ENCODE results near the gene BCL11A. TPM values are rescaled to one million over a fixed set of nuclear protein-coding genes. Genes with fewer than 3 reads are reported as not detected.

The BCL11A gene
- polyA plus RNA-seq, 3 donors, result 8.7 to 15.6 (median 11.1) TPM

DNA sequence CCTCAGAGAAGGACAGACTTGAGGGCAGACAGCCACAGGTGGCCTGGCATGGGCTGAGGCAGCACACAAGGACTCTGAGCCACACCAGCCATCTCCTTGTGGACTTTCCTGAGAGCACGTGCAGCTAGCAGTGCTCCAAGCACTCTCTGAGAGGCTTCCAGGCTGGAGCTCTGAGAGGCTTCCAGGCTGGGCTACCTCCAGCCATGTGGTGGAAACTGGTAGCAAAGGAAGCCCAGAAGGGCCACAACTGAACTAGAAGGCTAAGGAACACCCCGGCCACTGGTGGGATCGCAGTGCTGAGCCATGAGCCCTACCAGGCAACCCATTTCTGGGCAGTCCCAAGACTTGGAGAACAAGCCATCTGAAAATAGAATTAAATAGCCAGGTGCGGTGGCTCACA lies 39.5 kb downstream of the BCL11A start:
- Histone ChIP-seq H3K36me3 (replicated peaks in 1 of 2; ENCODE audit: control insufficient read depth in 1 of 2, insufficient read depth in 2 of 2, low read length in 2 of 2) (peaks cover 0 to 7% of the 10 kb centered on the region in 2 donors), H3K9ac (ENCODE audit: insufficient read depth, low read length, poor library complexity, severe bottlenecking) (no peak overlapping the region), H2AFZ (ENCODE audit: insufficient read depth, low read depth, low read length, poor library complexity, severe bottlenecking) (no peak overlapping the region), H3K4me2 (replicated peaks; ENCODE audit: extremely low read depth, low read length, poor library complexity, severe bottlenecking) (no peak overlapping the region), H3K9me3 (replicated peaks in 1 of 2; ENCODE audit: control insufficient read depth in 1 of 2, insufficient read depth in 1 of 2, low read length in 2 of 2) (no peaks in the 10 kb centered on the region), H3K27ac (ENCODE audit: low read depth in 1 of 2, low read length in 2 of 2) (no peak overlapping the region), H3K79me2 (ENCODE audit: insufficient read depth, low read length) (peaks cover 80% of the 10 kb centered on the region), H3K27me3 (ENCODE audit: control insufficient read depth in 2 of 2, insufficient read depth in 2 of 2, low read length in 2 of 2) (no peaks in the 10 kb centered on the region), H3K4me1 (ENCODE audit: control insufficient read depth in 1 of 2, insufficient read depth in 2 of 2, low read length in 2 of 2) (peaks cover 60 to 63% of the 10 kb centered on the region in 2 donors), H3K4me3 (replicated peaks in 1 of 3; ENCODE audit: low read depth in 2 of 3, low read length in 3 of 3) (no peak overlapping the region), H4K20me1 (ENCODE audit: insufficient read depth, low read length) (no peaks in the 10 kb centered on the region)
- no peak for DNase-seq
- no peak for TF ChIP-seq CTCF (IDR thresholded peaks at IDR 0.05)
- Mint-ChIP-seq H3K4me1 (peaks cover 68% of the 10 kb centered on the region), H3K9me3 (peaks cover 0 to 3% (median 0%) of the 10 kb centered on the region in 7 donors), H3K4me3 (no peak overlapping the region), H3K36me3 (peaks cover 32 to 35% of the 10 kb centered on the region in 2 donors), H3K27me3 (ENCODE audit: low read depth in 3 of 3) (no peaks in the 10 kb centered on the region), H3K27ac (peak overlapping the region in 1 of 7 donors; percentile 64)
- intact Hi-C loops (cut with micrococcal nuclease), result no loop called here
- 95% methylated on average over 4 of the region's 4 CpGs for WGBS (ENCODE audit: insufficient coverage)

DNA sequence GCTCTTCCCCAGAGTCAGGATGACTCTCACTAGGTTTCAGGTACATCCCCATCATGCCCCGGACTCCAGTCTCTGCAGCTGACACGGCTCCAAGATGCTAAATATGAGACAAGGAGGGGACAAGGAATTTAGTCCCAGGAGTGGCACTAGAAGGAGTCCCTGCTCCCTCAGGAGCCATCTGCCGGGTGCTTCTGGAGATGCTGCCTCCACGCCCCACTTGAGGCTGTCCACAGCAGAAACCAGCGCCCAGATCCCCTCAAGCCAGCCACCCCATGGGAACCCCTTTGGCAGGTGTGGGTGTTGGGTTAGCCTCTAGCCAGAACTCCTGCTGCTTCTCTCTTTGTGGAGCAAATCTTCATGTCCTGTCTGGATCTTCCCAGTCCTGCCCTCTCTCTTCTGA lies 40.3 kb downstream of the BCL11A start:
- H3K36me3 Mint-ChIP-seq, result peaks cover 25 to 29% of the 10 kb centered on the region in 2 donors
- Histone ChIP-seq H3K27me3 (ENCODE audit: control insufficient read depth in 2 of 2, insufficient read depth in 2 of 2, low read length in 2 of 2) (no peaks in the 10 kb centered on the region), H3K79me2 (ENCODE audit: insufficient read depth, low read length) (peaks cover 80% of the 10 kb centered on the region), H3K4me3 (replicated peaks in 1 of 3; ENCODE audit: low read depth in 2 of 3, low read length in 3 of 3) (no peak overlapping the region), H3K27ac (ENCODE audit: low read depth in 1 of 2, low read length in 2 of 2) (no peak overlapping the region), H3K36me3 (replicated peaks in 1 of 2; ENCODE audit: control insufficient read depth in 1 of 2, insufficient read depth in 2 of 2, low read length in 2 of 2) (no peaks in the 10 kb centered on the region), H2AFZ (ENCODE audit: insufficient read depth, low read depth, low read length, poor library complexity, severe bottlenecking) (no peak overlapping the region), H3K4me1 (ENCODE audit: control insufficient read depth in 1 of 2, insufficient read depth in 2 of 2, low read length in 2 of 2) (peaks cover 67 to 71% of the 10 kb centered on the region in 2 donors), H4K20me1 (ENCODE audit: insufficient read depth, low read length) (no peaks in the 10 kb centered on the region), H3K9ac (ENCODE audit: insufficient read depth, low read length, poor library complexity, severe bottlenecking) (no peak overlapping the region), H3K9me3 (replicated peaks in 1 of 2; ENCODE audit: control insufficient read depth in 1 of 2, insufficient read depth in 1 of 2, low read length in 2 of 2) (no peaks in the 10 kb centered on the region), H3K4me2 (replicated peaks; ENCODE audit: extremely low read depth, low read length, poor library complexity, severe bottlenecking) (no peak overlapping the region)
- 95% methylated on average over 4 of the region's 5 CpGs for WGBS (ENCODE audit: insufficient coverage)
- peak overlapping the region in 4 of 7 donors; percentile 32 to 89 (median 72) for H3K27ac Mint-ChIP-seq
- no peak for DNase-seq
- intact Hi-C loops (cut with micrococcal nuclease), result no loop called here
- H3K4me1 Mint-ChIP-seq, result peaks cover 74% of the 10 kb centered on the region
- TF ChIP-seq CTCF (IDR thresholded peaks at IDR 0.05), result no peak
- no peak overlapping the region for H3K4me3 Mint-ChIP-seq
- H3K27me3 Mint-ChIP-seq (ENCODE audit: low read depth in 3 of 3), result no peaks in the 10 kb centered on the region
- H3K9me3 Mint-ChIP-seq, result peaks cover 0 to 3% (median 0%) of the 10 kb centered on the region in 7 donors
